Neural cell (in vitro differentiated cells): Measurements from ENCODE around the gene OSBPL9.

Experiments used
- CTCF ChIP-seq: fragments of 450-650 bp; IDR thresholded peaks from 2 replicates; pipeline ENCODE4 v1.5.1; 2014; ENCODE audit warnings: antibody characterized with exemption, mild to moderate bottlenecking, moderate library complexity; ENCODE audit not compliant: poor library complexity, severe bottlenecking
- EP300 ChIP-seq: fragments of 450-650 bp; conservative IDR thresholded peaks from 2 replicates; pipeline ENCODE4 v1.6.1; 2014; ENCODE audit warnings: antibody characterized with exemption, mild to moderate bottlenecking, moderate library complexity; ENCODE audit not compliant: poor library complexity, severe bottlenecking
- POLR2AphosphoS5 ChIP-seq: IDR thresholded peaks from 2 replicates; pipeline ENCODE4 v1.6.1; 2012
- RAD21 ChIP-seq: fragments of 450-650 bp; conservative IDR thresholded peaks from 2 replicates; pipeline ENCODE4 v1.6.1; 2014; ENCODE audit warnings: antibody characterized with exemption, mild to moderate bottlenecking, moderate library complexity
- TAF1 ChIP-seq: IDR thresholded peaks from 2 replicates; pipeline ENCODE4 v1.6.1; 2012; ENCODE audit warnings: low read depth

GRCh38 chr1:51634618-51635017 lies 17.7 kb downstream of the OSBPL9 start:
- TF ChIP-seq CTCF, result no peak
- TF ChIP-seq POLR2AphosphoS5, result no peak
- no peak for TF ChIP-seq RAD21
- TF ChIP-seq TAF1, result no peak
- TF ChIP-seq EP300, result no peak
